Measurements from ENCODE around the gene NOB1. TPM values are rescaled to one million over a fixed set of nuclear protein-coding genes. Genes with fewer than 3 reads are reported as not detected.

NOB1 gene
- total and polyA plus RNA-seq, 2 of the 4 experiments (the other 2 are of a cell fraction), result 47.0 to 58.1 TPM

DNA sequence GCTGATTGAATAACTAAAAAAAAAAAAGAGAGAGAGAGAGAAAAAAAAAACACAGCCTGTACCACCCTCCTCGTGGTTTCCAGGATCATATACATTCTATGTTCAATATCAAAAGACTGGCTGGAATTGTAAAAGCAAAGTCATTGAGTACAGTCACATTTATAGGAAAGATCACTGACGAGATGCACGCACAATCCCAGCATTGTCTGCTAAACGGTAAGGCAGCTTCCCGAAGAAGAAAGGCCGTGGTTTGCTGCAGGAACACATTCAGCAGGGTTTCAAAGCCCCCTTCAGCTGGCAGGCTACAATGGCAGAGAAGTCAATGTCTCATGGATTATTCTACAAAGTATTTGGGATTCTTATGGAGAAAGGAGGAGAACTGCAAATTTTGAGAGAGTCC is 37.7 kb downstream of the NOB1 start:
- H3K18ac ChIP-seq (ENCODE audit: low read depth, low read length), result no peak overlapping the region
- H3K23ac ChIP-seq (ENCODE audit: low read depth, low read length), result no peak overlapping the region
- ChIA-PET CTCF (no interaction called here), POLR2A (ENCODE audit: unreplicated experiment) (interaction anchor here (0.7 kb wide), 1 partner anchor 299 kb away, joined by 5 read pairs; no protein-coding TSS in a partner anchor)
- no peak overlapping the region for H3K56ac ChIP-seq (ENCODE audit: extremely low read depth, insufficient read depth, low read length)
- BruUV-seq (replicated peaks), result no TSS peak
- H3K4me2 ChIP-seq (ENCODE audit: low read depth, low read length), result no peak overlapping the region
- H3K9ac ChIP-seq (ENCODE audit: low read depth, low read length), result no peak overlapping the region
- no peak overlapping the region for H2AK9ac ChIP-seq (replicated peaks; ENCODE audit: low read depth, low read length, poor library complexity)
- H3K4me1 ChIP-seq (ENCODE audit: control insufficient read depth, insufficient read depth, low read length), result no peaks in the 10 kb centered on the region
- H4K20me1 ChIP-seq (ENCODE audit: insufficient read depth, low read length), result peaks cover 20% of the 10 kb centered on the region; the same call in 1 of the 2 replicates
- dilution Hi-C loops (cut with HindIII; ENCODE audit: low sequenced_read_pairs, unreplicated experiment) (no loop called here), intact Hi-C loops (cut with micrococcal nuclease) (no loop called here), in situ Hi-C loops (cut with MboI; ENCODE audit: low sequenced_read_pairs) (no loop called here)
- H3K27ac ChIP-seq (ENCODE audit: insufficient read depth, low read length), result no peak overlapping the region
- H3K14ac ChIP-seq (replicated peaks; ENCODE audit: low read depth, low read length), result no peak overlapping the region
- H3K4me3 ChIP-seq (ENCODE audit: insufficient read depth, low read depth, low read length), result no peak overlapping the region
- no peak overlapping the region for H4K5ac ChIP-seq (ENCODE audit: low read depth, low read length)
- no peak overlapping the region for H2AK5ac ChIP-seq (ENCODE audit: low read depth, low read length)
- TF ChIP-seq MAFK (IDR thresholded peaks at IDR 0.05; ENCODE audit: low read depth, low read length) (no peak), RAD21 (IDR thresholded peaks at IDR 0.05; ENCODE audit: low read length) (no peak), MXI1 (IDR thresholded peaks at IDR 0.05; ENCODE audit: borderline replicate concordance, low read depth, low read length) (no peak), CHD1 (IDR thresholded peaks at IDR 0.05; ENCODE audit: low read depth, low read length) (no peak), FOS (IDR thresholded peaks at IDR 0.05; ENCODE audit: low read depth, low read length) (no peak), POLR2A (IDR thresholded peaks at IDR 0.05; ENCODE audit: low read depth, low read length) (no peak)
- no peak overlapping the region for H2BK15ac ChIP-seq (ENCODE audit: low read depth, low read length)
- H2BK20ac ChIP-seq (ENCODE audit: low read depth, low read length), result no peak overlapping the region
- H2AFZ ChIP-seq (replicated peaks; ENCODE audit: low read length, poor library complexity), result no peak overlapping the region
- H4K91ac ChIP-seq (ENCODE audit: insufficient read depth, low read depth, low read length), result no peak overlapping the region
- no peaks in the 10 kb centered on the region for H3K27me3 ChIP-seq (ENCODE audit: control insufficient read depth, insufficient read depth, low read length)
- H3K4ac ChIP-seq (ENCODE audit: low read depth, low read length), result no peak overlapping the region
- H3K9me1 ChIP-seq (ENCODE audit: insufficient read depth, low read length), result peaks cover 6% of the 10 kb centered on the region; the same call in 1 of the 2 replicates
- H2BK120ac ChIP-seq (ENCODE audit: low read depth, low read length), result no peak overlapping the region
- H3K79me1 ChIP-seq (ENCODE audit: low read depth in 1 of 2, low read length in 2 of 2), result peaks cover 17 to 56% of the 10 kb centered on the region in 2 experiments
- no peak overlapping the region for H4K8ac ChIP-seq (ENCODE audit: low read depth in 2 of 2, low read length in 2 of 2)
- peaks cover 57% of the 10 kb centered on the region for H3K36me3 ChIP-seq (ENCODE audit: control insufficient read depth, insufficient read depth, low read length)
- no peaks in the 10 kb centered on the region for H3K9me3 ChIP-seq (ENCODE audit: control insufficient read depth, insufficient read depth, low read length)
- no peak for DNase-seq
- WGBS, 2 experiments (ENCODE audit: extremely low coverage in 2 of 2, insufficient read length in 1 of 2), result 93% methylated on average over 5 of the region's 6 CpGs; no CpG with 5 or more reads in 1 of the 2 experiments
- no peak overlapping the region for H2BK5ac ChIP-seq (ENCODE audit: low read depth, low read length, poor library complexity, severe bottlenecking)
- no peak for ATAC-seq (ENCODE audit: low read depth)

All from IMR-90 (cell line).